HL-60 (cell line): ENCODE measurements around the gene GTF3C5.
A peak's percentile ranks its signal among the peaks of the same experiment; 100 is the strongest.

Experiments
- DNase-seq, 2 experiments: peaks; one replicate each; pipeline ENCODE4 v3.0.0-alpha.2; 2010 to 2020; ENCODE audit warnings: low read depth in 1 of 2, low spot score in 1 of 2
- H3K27ac ChIP-seq: fragments of 250-450 bp; sonication (Bioruptor Pico); replicated peaks from 2 replicates; pipeline ENCODE4 v1.5.1; 2020; ENCODE audit warnings: mild to moderate bottlenecking, moderate library complexity
- H3K27me3 ChIP-seq: fragments of 250-450 bp; sonication (Bioruptor Pico); 2 replicates; pipeline ENCODE4 v1.5.1; 2021; ENCODE audit warnings: mild to moderate bottlenecking, moderate library complexity; ENCODE audit not compliant: insufficient read depth, poor library complexity, severe bottlenecking
- H3K4me3 ChIP-seq: replicated peaks from 2 replicates; pipeline ENCODE4 v1.5.1; 2011; ENCODE audit warnings: mild to moderate bottlenecking, control low read depth, low read length; ENCODE audit not compliant: insufficient read depth
- CTCF ChIP-seq: IDR thresholded peaks from one replicate; pipeline ENCODE4 v1.5.1; 2011; ENCODE audit warnings: low read length, control low read depth, inconsistent platforms; ENCODE audit not compliant: insufficient read depth
- GABPA ChIP-seq: IDR thresholded peaks from 2 replicates; pipeline ENCODE4 v1.6.1; 2012; ENCODE audit warnings: low read depth
- POLR2AphosphoS5 ChIP-seq: IDR thresholded peaks from 2 replicates; pipeline ENCODE4 v1.6.1; 2012; ENCODE audit warnings: low read depth
- REST ChIP-seq: IDR thresholded peaks from 2 replicates; pipeline ENCODE4 v1.6.1; 2012; ENCODE audit warnings: low read depth; ENCODE audit not compliant: insufficient replicate concordance
- SPI1 ChIP-seq: IDR thresholded peaks from 2 replicates; pipeline ENCODE4 v1.6.1; 2012; ENCODE audit warnings: low read depth, mild to moderate bottlenecking, borderline replicate concordance

The GTF3C5 gene

GRCh38 chr9:133003671-133004090 lies 27.1 kb upstream of the GTF3C5 start:
- peak overlapping the region; percentile 45 for H3K27ac ChIP-seq
- H3K4me3 ChIP-seq: no peak overlapping the region
- no peaks in the 10 kb centered on the region for H3K27me3 ChIP-seq
- TF ChIP-seq GABPA (no peak), POLR2AphosphoS5 (no peak), SPI1 (no peak), REST (no peak), CTCF (no peak)
- peak in 1 of 2 experiments; percentile 32 for DNase-seq

- DNase-seq: peak in 1 of 2 experiments; percentile 67
- Histone ChIP-seq H3K27ac (peak overlapping the region; percentile 45), H3K4me3 (no peak overlapping the region), H3K27me3 (no peaks in the 10 kb centered on the region)
- TF ChIP-seq CTCF: no peak
- TF ChIP-seq SPI1: peak; percentile 94
Observed at GRCh38 chr9:133004091-133004998, 26.5 kb upstream of the GTF3C5 start.

GRCh38 chr9:133004999-133005760 lies 25.6 kb upstream of the GTF3C5 start:
- TF ChIP-seq POLR2AphosphoS5: no peak
- no peak for TF ChIP-seq GABPA
- TF ChIP-seq REST: no peak
- no peaks in the 10 kb centered on the region for H3K27me3 ChIP-seq
- no peak for DNase-seq
- peak overlapping the region; percentile 45 for H3K27ac ChIP-seq
- no peak overlapping the region for H3K4me3 ChIP-seq

GRCh38 chr9:133005957-133006356 lies 24.8 kb upstream of the GTF3C5 start:
- Histone ChIP-seq H3K4me3 (no peak overlapping the region), H3K27ac (no peak overlapping the region), H3K27me3 (no peaks in the 10 kb centered on the region)
- no peak for DNase-seq
- TF ChIP-seq SPI1 (no peak), POLR2AphosphoS5 (no peak), CTCF (no peak), GABPA (no peak), REST (no peak)
